Right lobe of liver (tissue), 6 donors: ENCODE results near the gene ACAP3. TPM values are rescaled to one million over a fixed set of nuclear protein-coding genes. Genes with fewer than 3 reads are reported as not detected.

Experiments used
- ATAC-seq, 4 donors: fragments of 200-7000 bp; cut with Tn5 transposase; one replicate each; pipeline ENCODE4 v1.9.1; 2020; ENCODE audit warnings: mild to moderate bottlenecking in 4 of 4, moderate library complexity in 4 of 4
- DNase-seq, 3 donors: peaks; one replicate each; pipeline ENCODE4 v3.0.0-alpha.2; 2020
- H3K27ac ChIP-seq, 3 donors: fragments of 200-600 bp; one replicate each; pipeline ENCODE4 v1.8.0; 2022
- H3K27me3 ChIP-seq, 2 donors: fragments of 200-600 bp; one replicate each; pipeline ENCODE4 v1.8.0; 2022
- H3K36me3 ChIP-seq, 4 donors: fragments of 200-600 bp; sonication (generic) in 1 of 4; one replicate each; pipeline versions ENCODE4 v1.5.1 to v1.8.0; 2017 to 2022; ENCODE audit warnings: control low read depth in 1 of 4
- H3K4me1 ChIP-seq, 4 donors: fragments of 200-600 bp; sonication (generic) in 1 of 4; one replicate each; pipeline versions ENCODE4 v1.5.1 to v1.8.0; 2017 to 2022; ENCODE audit warnings: control low read depth in 1 of 4
- H3K4me3 ChIP-seq, 3 donors: fragments of 200-600 bp; one replicate each; pipeline ENCODE4 v1.8.0; 2022
- H3K9me3 ChIP-seq, 4 donors: fragments of 200-600 bp; sonication (generic) in 1 of 4; one replicate each; pipeline versions ENCODE4 v1.5.1 to v1.8.0; 2017 to 2022; ENCODE audit warnings: control low read depth in 1 of 4
- POLR2A ChIP-seq: fragments of 450-650 bp; IDR thresholded peaks from one replicate; pipeline ENCODE4 v1.6.1; 2017; ENCODE audit warnings: antibody characterized with exemption, mild to moderate bottlenecking
- whole genome bisulfite sequencing: methylation state at CpG from one replicate; pipeline ENCODE4 v1.1.6; 2018; ENCODE audit warnings: low coverage, low lambda C conversion rate; ENCODE audit not compliant: insufficient coverage; ENCODE audit errors: missing lambda C conversion rate; 5-methylcytosine and 5-hydroxymethylcytosine counted together
- intact Hi-C, 2 donors: fragments of 100-400 bp; cut with DNase I; formaldehyde crosslinking; loops; one replicate each; pipeline versions ENCODE4 v1.11.2 to v1.14.1; 2022
- total RNA-seq, 6 experiments: library from RNA; depleted of rRNA in 2 of 6; stranded (reverse); fragments of >200 nt in 2 of 6; fragmentation: NEBNext Ultra II Directional in 3 of 6; extraction: Animal tissue kit (Norgen Biotek cat#: 25700) in 3 of 6; gene quantifications; one replicate each; pipeline versions ENCODE4 v1.1.0 to v1.2.4, GENCODE V29; 2016 to 2023
- TF ChIP-seq, protein P1 (sequence below), 4 donors: fragments of 200-600 bp in 3 of 4; fragments of 450-650 bp in 1 of 4; IDR thresholded peaks; one replicate each; pipeline versions ENCODE4 v1.5.1 to v1.8.0; 2016 to 2022; ENCODE audit warnings: antibody characterized with exemption in 4 of 4, mild to moderate bottlenecking in 2 of 4
- donor health status: DM: no; HTN: yes; CAD: no.
- donor health status: DM: no; HTN: no; CAD: no.
- donor health status: DM: no; HTN: no; CAD: no.
- donor health status: DM: no; HTN: yes; CAD: no.
- donor health status: DM: no; HTN: yes; CAD: no.

ACAP3 gene
- total RNA-seq, 6 experiments from 2014 or later, result 20.1 to 28.0 (median 22.0) TPM

GRCh38 chr1:1295154-1295923 is 12.4 kb downstream of the ACAP3 start:
- Histone ChIP-seq H3K36me3 (no peaks in the 10 kb centered on the region), H3K4me1 (no peaks in the 10 kb centered on the region), H3K27me3 (no peaks in the 10 kb centered on the region), H3K27ac (no peak overlapping the region), H3K4me3 (no peak overlapping the region), H3K9me3 (no peaks in the 10 kb centered on the region)
- TF ChIP-seq POLR2A, result no peak
- TF ChIP-seq, protein P1, sequence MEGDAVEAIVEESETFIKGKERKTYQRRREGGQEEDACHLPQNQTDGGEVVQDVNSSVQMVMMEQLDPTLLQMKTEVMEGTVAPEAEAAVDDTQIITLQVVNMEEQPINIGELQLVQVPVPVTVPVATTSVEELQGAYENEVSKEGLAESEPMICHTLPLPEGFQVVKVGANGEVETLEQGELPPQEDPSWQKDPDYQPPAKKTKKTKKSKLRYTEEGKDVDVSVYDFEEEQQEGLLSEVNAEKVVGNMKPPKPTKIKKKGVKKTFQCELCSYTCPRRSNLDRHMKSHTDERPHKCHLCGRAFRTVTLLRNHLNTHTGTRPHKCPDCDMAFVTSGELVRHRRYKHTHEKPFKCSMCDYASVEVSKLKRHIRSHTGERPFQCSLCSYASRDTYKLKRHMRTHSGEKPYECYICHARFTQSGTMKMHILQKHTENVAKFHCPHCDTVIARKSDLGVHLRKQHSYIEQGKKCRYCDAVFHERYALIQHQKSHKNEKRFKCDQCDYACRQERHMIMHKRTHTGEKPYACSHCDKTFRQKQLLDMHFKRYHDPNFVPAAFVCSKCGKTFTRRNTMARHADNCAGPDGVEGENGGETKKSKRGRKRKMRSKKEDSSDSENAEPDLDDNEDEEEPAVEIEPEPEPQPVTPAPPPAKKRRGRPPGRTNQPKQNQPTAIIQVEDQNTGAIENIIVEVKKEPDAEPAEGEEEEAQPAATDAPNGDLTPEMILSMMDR (IDR thresholded peaks at IDR 0.05), result no peak
- ATAC-seq (no peak), DNase-seq (no peak)
- no CpG with 5 or more reads among the region's 35 CpGs for WGBS
- intact Hi-C loops, result loop anchor here in 1 of 2 donors (10.0 kb wide), 1 partner anchor 51 kb away; the partner anchor contains the start of gene C1QTNF12

DNA sequence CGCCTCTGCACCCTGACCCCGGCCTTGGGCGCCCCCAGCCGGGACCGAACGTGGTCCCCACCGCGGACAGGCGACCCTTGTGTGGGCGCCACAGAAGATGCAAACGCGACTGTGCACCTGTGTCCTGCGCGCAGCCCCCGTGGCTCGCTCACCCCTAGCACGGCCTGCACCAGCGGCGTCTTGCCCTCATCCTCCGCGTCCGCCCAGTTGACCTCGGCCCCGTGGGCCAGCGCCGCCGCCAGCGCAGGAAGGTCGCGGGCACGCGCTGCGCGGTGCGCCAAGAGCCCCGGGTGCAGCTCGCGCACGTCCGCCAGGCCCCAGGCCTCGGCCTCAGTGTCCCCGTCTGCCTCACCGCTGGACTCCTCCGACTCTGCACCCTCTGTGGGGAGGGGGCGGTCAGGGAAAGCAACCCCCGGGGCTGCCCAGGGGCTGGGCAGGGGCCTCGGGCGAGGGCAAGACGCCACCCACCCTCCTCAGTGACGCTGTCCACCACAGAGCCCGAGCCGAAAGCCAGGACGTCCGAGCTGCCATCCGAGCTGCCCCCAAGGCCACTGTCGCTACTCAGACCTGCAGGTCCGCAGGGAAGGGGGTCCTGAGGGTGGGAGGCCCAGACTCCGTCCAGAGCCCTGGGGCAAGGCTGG is 13.4 kb downstream of the ACAP3 start:
- H3K27ac ChIP-seq, result no peak overlapping the region
- H3K36me3 ChIP-seq, result no peaks in the 10 kb centered on the region
- intact Hi-C loops, result loop anchor here (5.0 to 10.0 kb wide), 2 partner anchors 50 to 172 kb away; partner anchors contain the start of gene C1QTNF12 (in 1 of the 2)
- whole genome bisulfite sequencing, result 95% methylated on average over 31 of the region's 58 CpGs
- H3K4me3 ChIP-seq, result no peak overlapping the region
- no peaks in the 10 kb centered on the region for H3K27me3 ChIP-seq
- no peaks in the 10 kb centered on the region for H3K9me3 ChIP-seq
- ATAC-seq, result no peak
- no peak for DNase-seq
- no peak for TF ChIP-seq POLR2A
- TF ChIP-seq, protein P1 (IDR thresholded peaks at IDR 0.05), result no peak
- H3K4me1 ChIP-seq, result no peaks in the 10 kb centered on the region

- H3K27me3 ChIP-seq, result no peaks in the 10 kb centered on the region
- no peaks in the 10 kb centered on the region for H3K36me3 ChIP-seq
- H3K27ac ChIP-seq, result no peak overlapping the region
- WGBS, result no CpG with 5 or more reads among the region's 94 CpGs
- no peak for DNase-seq
- no peak for ATAC-seq
- H3K4me3 ChIP-seq, result no peak overlapping the region
- no peaks in the 10 kb centered on the region for H3K4me1 ChIP-seq
- H3K9me3 ChIP-seq, result no peaks in the 10 kb centered on the region
- intact Hi-C loops, result loop anchor here (5.0 to 10.0 kb wide), 2 partner anchors 49 to 171 kb away; partner anchors contain the start of gene C1QTNF12 (in 1 of the 2)
- no peak for TF ChIP-seq POLR2A
- TF ChIP-seq, protein P1 (IDR thresholded peaks at IDR 0.05), result no peak
Measured at GRCh38 chr1:1293263-1294249, 14.2 kb downstream of the ACAP3 start.

DNA sequence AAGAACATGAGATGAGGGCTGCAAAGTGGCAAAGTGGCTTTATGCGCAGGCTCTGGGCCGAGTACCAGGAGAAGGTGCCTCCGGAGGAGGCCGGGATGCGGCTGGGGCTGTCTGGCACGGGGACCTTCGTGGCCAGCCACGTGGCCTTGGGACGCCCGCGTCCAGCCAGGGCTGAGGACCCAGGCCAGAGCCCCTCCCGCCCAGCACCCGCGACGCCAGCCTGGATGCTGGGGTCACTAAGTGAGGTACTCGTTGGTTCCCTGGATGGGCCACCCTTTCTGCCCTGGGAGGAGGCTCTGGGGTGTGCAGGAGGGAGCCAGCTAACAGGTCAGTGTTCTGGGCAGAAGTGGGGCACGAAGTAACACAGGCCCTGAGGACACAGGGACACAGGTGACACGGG is 14.9 kb downstream of the ACAP3 start:
- no peak overlapping the region for H3K4me3 ChIP-seq
- H3K9me3 ChIP-seq, result no peaks in the 10 kb centered on the region
- H3K27me3 ChIP-seq, result no peaks in the 10 kb centered on the region
- WGBS, result 40% methylated on average over 1 of the region's 18 CpGs
- H3K4me1 ChIP-seq, result no peaks in the 10 kb centered on the region
- no peak for DNase-seq
- no peaks in the 10 kb centered on the region for H3K36me3 ChIP-seq
- TF ChIP-seq POLR2A, result no peak
- TF ChIP-seq, protein P1 (IDR thresholded peaks at IDR 0.05), result no peak
- no peak overlapping the region for H3K27ac ChIP-seq
- intact Hi-C loops, result loop anchor here (5.0 to 10.0 kb wide), 2 partner anchors 48 to 171 kb away; partner anchors contain the start of gene C1QTNF12 (in 1 of the 2)
- no peak for ATAC-seq
